Measurements from ENCODE around the gene VWA8. TPM values are rescaled to one million over a fixed set of nuclear protein-coding genes. Genes with fewer than 3 reads are reported as not detected.

VWA8 gene
- total RNA-seq, 1 experiment from 2014 or later = 22.6 TPM

DNA sequence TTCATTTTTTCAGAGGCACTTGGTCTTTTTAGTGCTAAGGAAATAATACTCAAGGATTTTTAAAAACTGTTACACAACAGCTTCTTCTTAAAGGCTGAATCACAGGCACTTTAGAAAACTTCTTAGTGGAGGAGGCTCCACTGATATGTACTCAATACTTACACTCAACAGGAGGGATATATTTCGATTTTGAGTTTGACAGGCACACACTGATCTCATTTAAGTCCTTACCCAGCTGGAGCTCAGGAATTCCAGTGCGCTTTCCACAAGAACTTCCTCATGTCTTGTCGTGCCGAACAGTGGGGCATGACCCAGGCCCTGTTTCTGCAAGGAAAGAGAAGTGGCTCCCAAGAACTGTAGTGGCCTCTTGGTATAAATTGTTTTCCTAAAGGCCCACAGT, 399.7 kb downstream of the VWA8 start:
- RAD21 ChIA-PET (ENCODE audit: low non-redundant PET in 1 of 2, low total read pairs in 2 of 2, uncharacterized antibody in 2 of 2, unreplicated experiment in 2 of 2) = no interaction called here

More for the DNA sequence above, 399.7 kb downstream of the VWA8 start:
- Histone ChIP-seq H2AFZ (ENCODE audit: low read depth, low read length, poor library complexity, severe bottlenecking) (no peak overlapping the region), H3K79me2 (ENCODE audit: insufficient read depth, low read length) (no peaks in the 10 kb centered on the region), H3K4me1 (ENCODE audit: control insufficient read depth in 1 of 2, insufficient read depth in 2 of 2, low read length in 2 of 2) (peaks cover 3 to 16% of the 10 kb centered on the region in 2 experiments; a peak in 2 of 4 replicates), H3K9me3 (ENCODE audit: control insufficient read depth in 1 of 2, insufficient read depth in 1 of 2, low read depth in 1 of 2, low read length in 2 of 2) (no peaks in the 10 kb centered on the region), H3K9ac (ENCODE audit: low read length) (no peak overlapping the region), H3K9me2 (ENCODE audit: insufficient read depth) (no peaks in the 10 kb centered on the region), H3K4me2 (ENCODE audit: low read length) (no peak overlapping the region), H3K27me3 (ENCODE audit: insufficient read depth, low read length) (no peaks in the 10 kb centered on the region), H3K27ac (ENCODE audit: low read depth, low read length) (no peak overlapping the region), H4K20me1 (ENCODE audit: insufficient read depth) (no peaks in the 10 kb centered on the region), H3K36me3 (ENCODE audit: control insufficient read depth in 1 of 2, insufficient read depth in 2 of 2, low read length in 2 of 2) (no peaks in the 10 kb centered on the region), H3K4me3 (replicated peaks in 1 of 2; ENCODE audit: low read depth in 1 of 2, low read length in 2 of 2) (no peak overlapping the region)
- BruUV-seq (replicated peaks) = no TSS peak
- CTCF ChIA-PET = no interaction called here
- TF ChIP-seq SRF (IDR thresholded peaks at IDR 0.05; ENCODE audit: low read depth) = no peak
- TF ChIP-seq CBX3 (IDR thresholded peaks at IDR 0.05; ENCODE audit: low read depth) = no peak
- TF ChIP-seq REST (IDR thresholded peaks at IDR 0.05; ENCODE audit: low read depth) = no peak
- TF ChIP-seq, protein P1, sequence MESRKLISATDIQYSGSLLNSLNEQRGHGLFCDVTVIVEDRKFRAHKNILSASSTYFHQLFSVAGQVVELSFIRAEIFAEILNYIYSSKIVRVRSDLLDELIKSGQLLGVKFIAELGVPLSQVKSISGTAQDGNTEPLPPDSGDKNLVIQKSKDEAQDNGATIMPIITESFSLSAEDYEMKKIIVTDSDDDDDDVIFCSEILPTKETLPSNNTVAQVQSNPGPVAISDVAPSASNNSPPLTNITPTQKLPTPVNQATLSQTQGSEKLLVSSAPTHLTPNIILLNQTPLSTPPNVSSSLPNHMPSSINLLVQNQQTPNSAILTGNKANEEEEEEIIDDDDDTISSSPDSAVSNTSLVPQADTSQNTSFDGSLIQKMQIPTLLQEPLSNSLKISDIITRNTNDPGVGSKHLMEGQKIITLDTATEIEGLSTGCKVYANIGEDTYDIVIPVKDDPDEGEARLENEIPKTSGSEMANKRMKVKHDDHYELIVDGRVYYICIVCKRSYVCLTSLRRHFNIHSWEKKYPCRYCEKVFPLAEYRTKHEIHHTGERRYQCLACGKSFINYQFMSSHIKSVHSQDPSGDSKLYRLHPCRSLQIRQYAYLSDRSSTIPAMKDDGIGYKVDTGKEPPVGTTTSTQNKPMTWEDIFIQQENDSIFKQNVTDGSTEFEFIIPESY (IDR thresholded peaks at IDR 0.05; ENCODE audit: extremely low read depth, insufficient replicate concordance, low read length) = no peak
- TF ChIP-seq FOSL1 (IDR thresholded peaks at IDR 0.05; ENCODE audit: low read depth) = no peak
- TF ChIP-seq YY1 (IDR thresholded peaks at IDR 0.05; ENCODE audit: extremely low read depth, insufficient replicate concordance, low read depth, low read length) = no peak
- TF ChIP-seq POLR2AphosphoS5 (IDR thresholded peaks at IDR 0.05; ENCODE audit: low read depth, low read length) = no peak
- no peak for TF ChIP-seq ZFX (IDR thresholded peaks at IDR 0.05)
- TF ChIP-seq, protein P2, sequence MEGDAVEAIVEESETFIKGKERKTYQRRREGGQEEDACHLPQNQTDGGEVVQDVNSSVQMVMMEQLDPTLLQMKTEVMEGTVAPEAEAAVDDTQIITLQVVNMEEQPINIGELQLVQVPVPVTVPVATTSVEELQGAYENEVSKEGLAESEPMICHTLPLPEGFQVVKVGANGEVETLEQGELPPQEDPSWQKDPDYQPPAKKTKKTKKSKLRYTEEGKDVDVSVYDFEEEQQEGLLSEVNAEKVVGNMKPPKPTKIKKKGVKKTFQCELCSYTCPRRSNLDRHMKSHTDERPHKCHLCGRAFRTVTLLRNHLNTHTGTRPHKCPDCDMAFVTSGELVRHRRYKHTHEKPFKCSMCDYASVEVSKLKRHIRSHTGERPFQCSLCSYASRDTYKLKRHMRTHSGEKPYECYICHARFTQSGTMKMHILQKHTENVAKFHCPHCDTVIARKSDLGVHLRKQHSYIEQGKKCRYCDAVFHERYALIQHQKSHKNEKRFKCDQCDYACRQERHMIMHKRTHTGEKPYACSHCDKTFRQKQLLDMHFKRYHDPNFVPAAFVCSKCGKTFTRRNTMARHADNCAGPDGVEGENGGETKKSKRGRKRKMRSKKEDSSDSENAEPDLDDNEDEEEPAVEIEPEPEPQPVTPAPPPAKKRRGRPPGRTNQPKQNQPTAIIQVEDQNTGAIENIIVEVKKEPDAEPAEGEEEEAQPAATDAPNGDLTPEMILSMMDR (IDR thresholded peaks at IDR 0.05 in 2 of 3, conservative IDR thresholded peaks at IDR 0.05 in 1 of 3; ENCODE audit: borderline replicate concordance in 1 of 3, insufficient read depth in 1 of 3, low read depth in 2 of 3, low read length in 2 of 3) = no peak
- no peak for TF ChIP-seq EZH2phosphoT487 (IDR thresholded peaks at IDR 0.05; ENCODE audit: borderline replicate concordance)
- DNase-seq (ENCODE audit: low read depth, low spot score) = no peak
- intact Hi-C loops (cut with micrococcal nuclease) = no loop called here
- ATAC-seq = no peak
- POLR2A ChIA-PET = no interaction called here

Measured in HCT116 (cell line).